GM18861 (cell line): ENCODE data around the gene MESD.

Source experiments
- ATAC-seq: cut with Tn5 transposase; IDR thresholded peaks from one replicate; pipeline ENCODE4 v1.9.1; 2021; ENCODE audit not compliant: unreplicated experiment

Gene MESD

DNA sequence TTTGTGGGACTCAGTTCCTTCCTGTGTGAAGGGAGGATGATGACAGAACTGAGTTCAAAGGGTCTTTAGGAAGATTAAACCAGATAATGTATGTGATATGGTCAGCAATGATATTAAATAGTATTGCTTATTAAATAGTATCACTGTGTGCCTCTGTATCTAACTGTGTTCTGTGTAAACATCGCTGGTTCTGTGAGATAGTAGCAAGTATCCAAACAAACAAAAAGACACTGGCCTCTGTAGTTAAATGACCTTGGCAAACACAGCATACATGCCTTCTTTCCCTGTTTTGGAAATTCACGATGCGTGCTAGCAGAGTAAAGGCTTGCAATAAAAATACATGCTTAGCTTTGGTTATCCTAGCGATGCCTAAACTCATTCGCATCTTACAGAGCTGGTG is 76.1 kb downstream of the MESD start:
- no peak for ATAC-seq

- no peak for ATAC-seq
These were observed 76.9 kb downstream of the MESD start for GRCh38 chr15:80912673-80913072.

DNA sequence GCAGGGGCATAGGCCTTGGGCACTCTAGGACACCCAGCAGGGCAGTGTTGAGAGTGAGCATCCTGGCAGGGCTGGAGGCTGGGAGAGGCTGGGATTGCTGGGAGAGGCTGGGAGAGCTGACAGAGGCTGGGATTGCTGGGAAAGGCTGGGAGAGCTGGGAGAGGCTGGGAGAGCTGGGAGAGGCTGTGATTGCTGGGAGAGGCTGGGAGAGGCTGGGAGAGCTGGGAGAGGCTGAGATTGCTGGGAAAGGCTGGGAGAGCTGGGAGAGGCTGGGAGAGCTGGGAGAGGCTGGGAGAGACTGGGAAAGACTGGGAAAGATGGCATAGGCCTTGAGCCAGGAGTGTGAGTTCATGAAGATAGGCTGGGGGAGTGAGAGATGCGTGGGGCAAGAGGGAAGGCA is 77.8 kb downstream of the MESD start:
- ATAC-seq: no peak

DNA sequence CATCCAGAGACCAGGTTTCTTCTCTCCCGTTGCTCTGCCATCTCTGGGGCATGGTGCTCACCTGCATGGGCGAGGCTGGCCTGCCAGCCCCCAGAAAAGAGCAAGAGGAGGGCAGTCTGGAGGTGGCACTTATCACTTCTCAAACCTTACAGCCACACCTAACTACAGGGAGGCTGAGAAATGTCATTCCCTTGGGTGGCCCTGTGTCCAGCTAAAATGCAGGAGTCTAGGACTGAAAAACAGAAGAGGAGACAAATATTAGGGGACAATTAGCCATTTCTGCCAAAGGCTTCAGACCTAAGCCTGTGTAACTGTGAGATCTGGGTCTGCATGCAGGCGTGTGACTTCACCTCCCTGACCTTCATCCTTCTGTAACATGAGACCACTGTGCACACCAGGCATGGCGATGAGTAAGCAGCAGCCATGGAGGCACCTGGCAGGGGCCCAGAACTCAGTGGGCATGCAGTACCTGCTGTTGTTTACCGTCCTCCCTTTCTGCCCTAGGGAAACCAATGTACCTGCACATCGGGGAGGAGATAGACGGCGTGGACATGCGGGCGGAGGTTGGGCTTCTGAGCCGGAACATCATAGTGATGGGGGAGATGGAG is 83.4 kb downstream of the MESD start:
- no peak for ATAC-seq

DNA sequence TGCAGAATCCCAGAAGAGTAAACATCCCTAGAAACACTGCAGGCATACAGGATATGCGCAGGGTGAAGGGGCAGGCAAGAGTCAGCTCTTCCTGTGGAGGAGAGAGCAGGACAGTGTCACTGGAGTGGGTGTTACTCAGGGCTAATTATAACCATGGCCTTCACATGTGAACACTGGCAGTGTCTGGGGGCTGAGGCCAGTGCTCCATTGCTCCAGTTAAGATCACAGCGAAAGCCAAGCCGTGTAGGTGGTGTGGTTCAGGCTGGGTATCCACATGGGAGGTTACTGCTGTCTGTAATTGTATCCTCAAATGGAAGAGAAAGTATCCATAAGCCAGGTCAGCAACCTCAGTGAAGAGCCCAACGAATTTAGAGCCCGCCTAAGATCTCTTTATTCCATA is 84.6 kb downstream of the MESD start:
- ATAC-seq: no peak

DNA sequence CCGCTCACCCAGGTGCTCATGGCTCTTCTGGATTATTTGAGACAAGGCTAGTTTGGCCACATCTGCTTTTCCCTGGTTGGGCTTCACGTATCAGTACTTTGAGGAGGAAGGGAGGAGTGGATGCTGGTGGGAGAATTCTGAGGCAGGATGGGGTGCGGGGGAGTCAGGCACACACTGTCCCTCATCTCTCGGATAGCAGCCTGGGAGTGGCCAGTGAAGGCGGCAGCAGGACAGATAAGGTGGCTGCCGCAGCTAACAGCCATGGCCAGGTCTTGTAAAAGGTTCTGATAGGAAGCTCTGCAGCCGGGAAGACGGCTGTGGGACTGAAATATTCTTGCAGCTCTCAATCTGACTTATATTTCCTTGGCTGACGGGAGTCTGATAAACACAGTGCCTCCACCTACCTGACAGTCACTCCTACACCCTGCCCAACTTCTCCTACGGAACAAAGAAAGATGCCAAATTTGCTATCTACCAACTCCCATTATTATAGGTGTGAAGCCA is 87.3 kb downstream of the MESD start:
- ATAC-seq: no peak

GRCh38 chr15:80898040-80898439 is 91.6 kb downstream of the MESD start:
- ATAC-seq: no peak
